GM10248 (cell line): ENCODE data around the gene ZBTB24.

Experiments used
- CTCF ChIA-PET: fragments of 300-600 bp; sonication (Branson Sonifier 250); formaldehyde crosslinking; extraction: SDS; loops from one replicate; lab custom pipeline; 2021; ENCODE audit warnings: antibody characterized with exemption; lab: Yijun Ruan, JAX
- POLR2A ChIA-PET: fragments of 350-650 bp; sonication (Branson Sonifier 250); formaldehyde crosslinking; extraction: SDS; loops from one replicate; lab custom pipeline; 2020; ENCODE audit warnings: antibody characterized with exemption; lab: Yijun Ruan, JAX
- DNase-seq: peaks from one replicate; pipeline ENCODE4 v3.0.0; 2012; ENCODE audit errors: extremely low spot score
- TF ChIP-seq, protein P1 (sequence below): IDR thresholded peaks from 2 replicates; pipeline ENCODE4 v1.5.1; 2012; ENCODE audit warnings: mild to moderate bottlenecking, low read depth; ENCODE audit errors: extremely low read depth, missing control alignments, control extremely low read depth

Gene ZBTB24

DNA sequence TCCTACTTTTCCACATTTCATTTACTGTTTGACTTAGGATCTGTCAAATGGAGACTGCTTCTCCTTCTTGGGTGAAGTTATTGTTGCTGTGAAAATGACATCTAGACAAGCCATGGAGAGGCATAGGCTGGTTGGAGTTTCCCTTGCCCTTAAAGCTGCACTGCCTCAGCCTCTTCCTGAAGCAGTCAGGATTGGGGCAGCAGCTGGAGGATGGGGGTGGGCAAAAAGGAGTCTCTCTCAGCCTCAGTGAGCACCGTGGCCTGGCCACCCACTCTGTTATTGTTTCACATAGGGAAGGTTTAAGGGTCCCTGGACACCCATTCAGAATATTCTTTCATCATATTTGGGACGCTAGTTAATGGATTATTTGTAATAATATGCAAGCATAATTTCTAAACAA is 7.7 kb upstream of the ZBTB24 start:
- no peak for DNase-seq
- CTCF ChIA-PET, result interaction anchor here (0.8 to 1.3 kb wide), 3 partner anchors 9 to 547 kb away, joined by 3 to 4 read pairs (median 3); no protein-coding TSS in a partner anchor
- POLR2A ChIA-PET, result no interaction called here
- TF ChIP-seq, protein P1, sequence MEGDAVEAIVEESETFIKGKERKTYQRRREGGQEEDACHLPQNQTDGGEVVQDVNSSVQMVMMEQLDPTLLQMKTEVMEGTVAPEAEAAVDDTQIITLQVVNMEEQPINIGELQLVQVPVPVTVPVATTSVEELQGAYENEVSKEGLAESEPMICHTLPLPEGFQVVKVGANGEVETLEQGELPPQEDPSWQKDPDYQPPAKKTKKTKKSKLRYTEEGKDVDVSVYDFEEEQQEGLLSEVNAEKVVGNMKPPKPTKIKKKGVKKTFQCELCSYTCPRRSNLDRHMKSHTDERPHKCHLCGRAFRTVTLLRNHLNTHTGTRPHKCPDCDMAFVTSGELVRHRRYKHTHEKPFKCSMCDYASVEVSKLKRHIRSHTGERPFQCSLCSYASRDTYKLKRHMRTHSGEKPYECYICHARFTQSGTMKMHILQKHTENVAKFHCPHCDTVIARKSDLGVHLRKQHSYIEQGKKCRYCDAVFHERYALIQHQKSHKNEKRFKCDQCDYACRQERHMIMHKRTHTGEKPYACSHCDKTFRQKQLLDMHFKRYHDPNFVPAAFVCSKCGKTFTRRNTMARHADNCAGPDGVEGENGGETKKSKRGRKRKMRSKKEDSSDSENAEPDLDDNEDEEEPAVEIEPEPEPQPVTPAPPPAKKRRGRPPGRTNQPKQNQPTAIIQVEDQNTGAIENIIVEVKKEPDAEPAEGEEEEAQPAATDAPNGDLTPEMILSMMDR, result no peak

DNA sequence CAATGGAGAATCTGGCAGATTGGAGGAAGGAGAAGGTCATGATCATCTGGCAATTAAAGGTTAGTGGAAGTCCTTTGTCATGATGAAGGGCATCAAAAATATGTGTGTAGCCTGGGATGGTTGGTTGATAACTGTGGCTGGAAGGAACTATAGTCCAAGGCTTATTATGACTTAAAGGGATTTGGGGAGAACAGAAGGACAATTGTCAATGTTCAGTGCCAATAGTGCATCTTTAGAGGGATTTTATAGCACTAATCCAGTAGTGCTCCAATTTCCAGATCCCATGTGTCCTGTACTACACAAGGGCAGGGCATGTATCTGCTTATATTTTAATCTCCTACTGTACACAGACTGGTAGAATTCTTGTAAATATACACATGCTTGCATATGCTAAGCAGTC is 5.0 kb upstream of the ZBTB24 start:
- ChIA-PET POLR2A (no interaction called here), CTCF (no interaction called here)
- TF ChIP-seq, protein P1, result no peak
- DNase-seq, result no peak

DNA sequence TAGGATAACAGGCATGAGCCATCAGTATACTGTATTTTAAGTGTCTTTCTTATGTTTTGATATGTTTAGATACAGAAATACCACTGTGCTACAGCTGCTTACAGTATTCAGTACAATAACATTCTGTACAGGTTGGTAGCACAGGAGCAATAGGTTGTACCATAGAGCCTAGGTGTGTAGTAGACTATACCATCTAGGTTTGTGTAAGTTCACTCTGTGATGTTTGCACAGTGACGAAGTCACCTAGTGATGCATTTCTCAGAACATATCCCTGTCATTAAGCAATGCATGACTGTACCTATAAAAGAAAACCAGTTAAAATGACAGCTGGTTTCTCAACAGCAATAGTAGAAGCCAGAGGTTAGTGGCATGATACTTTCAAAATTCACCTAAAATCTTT is 3.0 kb upstream of the ZBTB24 start:
- TF ChIP-seq, protein P1, result no peak
- POLR2A ChIA-PET, result no interaction called here
- no peak for DNase-seq
- CTCF ChIA-PET, result interaction anchor here (1.8 kb wide), 1 partner anchor 44 kb away, joined by 6 read pairs; no protein-coding TSS in a partner anchor

DNA sequence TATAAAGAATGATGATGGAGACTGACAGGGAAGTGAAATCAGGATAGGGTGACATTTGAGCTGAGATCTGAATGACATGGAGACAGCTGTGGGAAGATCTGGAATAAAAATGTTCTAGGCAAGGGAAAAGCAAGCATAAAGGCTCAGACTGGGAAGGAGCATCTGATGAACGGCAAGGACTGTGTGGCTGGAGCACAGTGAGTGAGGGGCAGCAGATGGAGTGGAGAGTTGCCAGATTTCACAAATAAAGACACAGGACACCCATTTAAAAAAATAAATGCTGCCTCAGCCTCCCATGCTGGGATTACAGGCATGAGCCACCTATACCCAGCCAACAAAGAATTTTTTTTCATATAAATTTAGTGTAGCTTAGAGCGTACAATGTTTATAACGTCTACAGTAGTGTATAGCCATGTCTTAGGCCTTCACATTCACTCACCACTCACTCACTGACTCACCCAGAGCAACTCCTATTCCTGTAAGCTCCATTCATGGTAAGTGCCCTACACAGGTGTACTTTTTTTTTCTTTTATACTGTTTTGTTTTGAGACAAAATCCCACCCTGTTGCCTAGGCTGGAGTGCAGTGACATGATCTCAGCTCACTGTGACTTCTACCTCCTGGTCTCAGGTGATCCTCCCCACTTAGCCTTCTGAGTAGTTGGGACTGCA is 2.4 kb upstream of the ZBTB24 start:
- POLR2A ChIA-PET, result no interaction called here
- CTCF ChIA-PET, result interaction anchor here (1.2 to 1.8 kb wide), 2 partner anchors 44 to 554 kb away, joined by 3 to 6 read pairs; no protein-coding TSS in a partner anchor
- TF ChIP-seq, protein P1, result no peak
- no peak for DNase-seq

DNA sequence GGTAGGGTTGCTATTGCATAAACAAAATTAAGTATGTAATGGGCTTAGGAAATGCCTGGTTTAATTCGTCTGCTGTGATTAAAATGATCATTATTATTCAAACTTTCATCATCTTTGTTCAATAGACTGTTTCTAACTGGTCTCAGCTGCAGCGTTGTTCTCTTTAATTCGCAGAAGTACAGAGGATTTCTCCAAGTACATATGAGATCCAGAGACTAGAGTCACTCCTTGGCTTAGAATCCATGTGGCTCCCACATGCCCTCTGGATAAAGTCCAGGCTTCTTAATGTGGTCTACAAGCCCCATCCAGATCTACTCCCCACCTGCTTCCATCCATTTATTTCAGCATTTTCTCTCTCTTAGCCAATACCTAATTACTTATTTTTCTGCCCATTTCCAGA is 1.1 kb upstream of the ZBTB24 start:
- POLR2A ChIA-PET, result no interaction called here
- DNase-seq, result no peak
- TF ChIP-seq, protein P1, result no peak
- CTCF ChIA-PET, result interaction anchor here (1.5 kb wide), 1 partner anchor 21 kb away, joined by 3 read pairs; no protein-coding TSS in a partner anchor

DNA sequence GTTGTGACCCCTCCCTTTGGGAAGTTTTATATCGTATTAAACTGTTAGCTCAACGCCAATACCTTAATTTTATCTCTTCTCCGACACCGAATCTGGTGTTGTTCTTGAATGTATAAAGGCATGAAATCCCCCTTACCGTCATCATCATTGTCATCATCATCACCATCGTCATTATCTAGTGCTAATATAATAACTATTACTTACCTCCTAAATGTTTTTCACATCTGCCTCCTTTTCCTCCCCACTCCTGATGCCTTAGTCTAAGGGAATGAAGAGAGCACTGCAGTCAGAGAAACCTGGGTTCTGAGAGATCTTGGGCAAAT is 677 bp upstream of the ZBTB24 start:
- POLR2A ChIA-PET, result no interaction called here
- TF ChIP-seq, protein P1, result no peak
- DNase-seq, result no peak
- CTCF ChIA-PET, result interaction anchor here (1.5 kb wide), 1 partner anchor 21 kb away, joined by 3 read pairs; no protein-coding TSS in a partner anchor
